Nephron (organoid): ENCODE measurements around the gene ITGB6.

Source experiments
- H3K27ac Mint-ChIP-seq, 3 experiments: 2 replicates each; pipeline ENCODE4 v1.8.0; 2020; ENCODE audit warnings: mixed read lengths in 3 of 3, mild to moderate bottlenecking in 2 of 3, moderate library complexity in 1 of 3
- H3K27me3 Mint-ChIP-seq: 2 replicates; pipeline ENCODE4 v1.8.0; 2021; ENCODE audit warnings: low read depth, mild to moderate bottlenecking, moderate library complexity, mixed read lengths
- H3K36me3 Mint-ChIP-seq: 2 replicates; pipeline ENCODE4 v1.8.0; 2020; ENCODE audit warnings: low read depth, mixed read lengths
- H3K4me1 Mint-ChIP-seq: 2 replicates; pipeline ENCODE4 v1.8.0; 2020; ENCODE audit warnings: mixed read lengths
- H3K4me3 Mint-ChIP-seq, 3 experiments: 2 replicates each; pipeline ENCODE4 v1.8.0; 2020; ENCODE audit warnings: mild to moderate bottlenecking in 3 of 3, mixed read lengths in 3 of 3, moderate library complexity in 2 of 3
- H3K9me3 Mint-ChIP-seq: 2 replicates; pipeline ENCODE4 v1.8.0; 2020; ENCODE audit warnings: mixed read lengths
- CTCF ChIP-seq, 3 experiments: fragments of 200-600 bp; sonication (generic); IDR thresholded peaks; one replicate each; pipeline ENCODE4 v1.5.0; 2021; ENCODE audit warnings: antibody characterized with exemption in 3 of 3; ENCODE audit not compliant: unreplicated experiment in 3 of 3

Gene ITGB6

DNA sequence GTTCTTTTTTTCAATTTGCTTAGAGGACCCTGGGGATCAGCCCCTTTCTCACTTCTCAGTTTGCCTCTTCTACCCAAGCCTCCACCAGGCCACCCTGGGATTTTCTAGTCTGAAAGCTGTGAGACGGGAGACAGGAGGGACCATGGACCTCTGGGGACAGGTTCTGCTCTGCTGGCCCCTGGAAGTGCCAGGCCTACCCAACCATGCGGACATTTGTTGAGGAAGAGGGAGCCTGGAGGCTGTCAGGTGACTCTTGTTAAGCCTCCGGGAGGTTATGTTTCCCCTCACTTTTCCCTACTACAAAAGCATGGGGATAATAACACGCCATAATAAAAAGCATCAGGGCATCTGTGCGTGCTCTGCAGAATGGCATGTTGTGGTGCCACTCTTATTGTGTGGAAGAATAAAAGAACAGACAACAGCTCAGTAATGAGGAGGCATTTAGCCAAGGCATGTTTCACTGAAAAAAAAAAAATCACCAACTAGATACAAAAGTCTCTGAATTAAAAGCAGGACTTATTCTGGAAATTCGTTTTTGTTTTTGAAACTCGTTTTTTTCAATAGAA is 89.3 kb downstream of the ITGB6 start:
- no peak for TF ChIP-seq CTCF (IDR thresholded peaks at IDR 0.05; ENCODE audit: unreplicated experiment in 3 of 3)
- no peak overlapping the region for H3K27ac Mint-ChIP-seq
- H3K36me3 Mint-ChIP-seq: peaks cover 9% of the 10 kb centered on the region
- H3K4me1 Mint-ChIP-seq: peaks cover 7% of the 10 kb centered on the region
- H3K9me3 Mint-ChIP-seq: peaks cover 8% of the 10 kb centered on the region
- H3K4me3 Mint-ChIP-seq: no peak overlapping the region
- H3K27me3 Mint-ChIP-seq: no peaks in the 10 kb centered on the region

DNA sequence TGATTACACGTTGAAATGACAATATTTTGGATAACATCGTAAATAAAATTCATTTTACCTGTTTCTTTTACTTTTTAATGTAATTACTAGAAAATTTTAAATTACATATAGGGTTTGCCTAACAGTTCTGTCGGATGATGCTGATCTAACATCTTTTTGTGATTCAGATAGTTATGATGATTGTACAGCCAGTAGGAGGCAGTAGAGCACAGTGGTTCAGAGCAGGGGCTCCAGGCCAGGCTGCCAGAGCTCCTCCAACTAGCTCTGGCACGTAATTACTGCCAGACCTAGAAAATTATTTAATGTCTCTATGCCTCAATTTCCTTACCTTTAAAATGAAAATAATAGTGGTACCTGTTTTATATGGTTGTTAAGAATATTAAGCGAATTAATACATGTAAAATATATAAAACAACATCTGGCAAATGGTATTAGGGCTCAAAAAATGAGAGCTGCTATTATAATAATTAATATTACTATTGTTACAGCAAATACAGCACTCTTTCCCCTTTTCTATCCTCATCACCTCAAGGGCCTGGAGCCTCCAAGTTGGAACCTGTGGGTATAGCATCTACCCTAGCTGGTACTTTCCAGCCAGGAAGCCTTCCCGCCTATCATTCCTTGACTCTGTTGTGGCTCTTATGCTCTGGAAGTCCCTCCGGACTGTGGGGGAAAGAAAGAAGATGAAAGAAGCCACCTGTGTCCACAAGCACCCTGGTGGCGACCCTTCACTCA is 90.0 kb downstream of the ITGB6 start:
- no peak overlapping the region for H3K4me3 Mint-ChIP-seq
- H3K36me3 Mint-ChIP-seq: peaks cover 5% of the 10 kb centered on the region
- peak; percentile 81 to 89 (median 83) for TF ChIP-seq CTCF (IDR thresholded peaks at IDR 0.05; ENCODE audit: unreplicated experiment in 3 of 3)
- H3K4me1 Mint-ChIP-seq: peaks cover 7% of the 10 kb centered on the region
- H3K27ac Mint-ChIP-seq: no peak overlapping the region
- H3K27me3 Mint-ChIP-seq: no peaks in the 10 kb centered on the region
- peaks cover 3% of the 10 kb centered on the region for H3K9me3 Mint-ChIP-seq

GRCh38 chr2:160109243-160109642 is 90.8 kb downstream of the ITGB6 start:
- Mint-ChIP-seq H3K27me3 (no peaks in the 10 kb centered on the region), H3K9me3 (peaks cover 2% of the 10 kb centered on the region), H3K36me3 (peaks cover 3% of the 10 kb centered on the region), H3K27ac (no peak overlapping the region), H3K4me3 (no peak overlapping the region), H3K4me1 (peaks cover 7% of the 10 kb centered on the region)
- TF ChIP-seq CTCF (IDR thresholded peaks at IDR 0.05; ENCODE audit: unreplicated experiment in 3 of 3): no peak

DNA sequence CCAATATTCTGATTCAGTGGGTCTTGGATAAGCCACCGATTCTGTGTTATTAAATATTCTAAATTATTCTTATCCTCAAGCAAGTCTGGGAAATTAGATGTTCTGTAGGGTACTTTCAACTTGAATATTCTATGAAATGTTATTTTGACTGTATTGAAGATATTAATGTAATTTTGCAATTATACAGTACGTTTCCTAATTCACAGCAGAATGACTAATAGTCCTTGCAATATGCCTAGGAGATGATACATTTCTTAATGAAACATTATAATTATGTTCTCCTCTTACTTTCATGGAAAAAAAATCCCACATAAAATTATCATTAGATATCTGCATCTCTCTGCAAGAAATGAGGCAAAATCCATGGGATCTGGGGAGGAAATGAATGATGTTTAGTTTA is 91.4 kb downstream of the ITGB6 start:
- no peak overlapping the region for H3K4me3 Mint-ChIP-seq
- no peak overlapping the region for H3K27ac Mint-ChIP-seq
- TF ChIP-seq CTCF (IDR thresholded peaks at IDR 0.05; ENCODE audit: unreplicated experiment in 3 of 3): no peak
- no peaks in the 10 kb centered on the region for H3K27me3 Mint-ChIP-seq
- H3K36me3 Mint-ChIP-seq: no peaks in the 10 kb centered on the region
- peaks cover 3% of the 10 kb centered on the region for H3K4me1 Mint-ChIP-seq
- H3K9me3 Mint-ChIP-seq: no peaks in the 10 kb centered on the region

DNA sequence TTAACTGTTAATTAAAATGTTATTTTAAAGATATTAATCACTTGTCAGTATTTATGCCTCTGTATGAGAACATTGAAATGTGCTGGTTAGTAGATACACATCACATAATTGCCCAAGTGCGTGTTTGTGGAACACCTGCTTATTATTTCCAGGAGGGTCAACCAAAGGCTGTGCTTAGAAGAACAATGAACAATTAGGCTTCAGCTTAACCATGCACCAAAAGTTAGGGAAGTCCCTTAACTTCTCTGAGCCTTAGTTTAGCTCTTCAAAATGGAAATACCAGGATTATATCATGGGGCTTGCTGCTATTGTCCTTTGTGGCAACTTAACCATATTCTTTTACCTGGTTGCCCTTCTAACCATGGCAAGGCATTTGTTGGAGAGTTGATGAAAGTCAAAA is 94.7 kb downstream of the ITGB6 start:
- Mint-ChIP-seq H3K36me3 (no peaks in the 10 kb centered on the region), H3K4me3 (no peak overlapping the region), H3K4me1 (no peaks in the 10 kb centered on the region), H3K27ac (no peak overlapping the region), H3K9me3 (no peaks in the 10 kb centered on the region), H3K27me3 (no peaks in the 10 kb centered on the region)
- no peak for TF ChIP-seq CTCF (IDR thresholded peaks at IDR 0.05; ENCODE audit: unreplicated experiment in 3 of 3)

DNA sequence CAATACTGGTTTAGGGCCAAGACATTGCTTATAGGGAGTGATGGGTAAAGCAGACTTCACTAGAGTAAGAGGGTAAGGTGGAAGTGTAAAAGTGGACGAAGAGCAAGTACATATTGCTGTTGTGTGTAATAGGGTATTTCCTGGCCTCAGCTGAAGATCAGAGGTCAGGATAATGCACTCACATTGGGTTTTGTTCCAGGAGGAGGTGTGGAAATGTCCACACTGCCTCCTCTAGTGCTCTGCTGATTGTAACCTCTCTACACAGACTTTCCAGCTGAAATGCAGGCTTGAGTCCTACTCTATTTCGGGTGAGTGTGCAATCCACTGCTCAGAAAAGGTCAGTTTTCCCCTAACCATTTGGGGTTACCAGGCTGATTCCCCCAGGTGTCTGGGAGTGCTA is 96.0 kb downstream of the ITGB6 start:
- Mint-ChIP-seq H3K27ac (no peak overlapping the region), H3K4me3 (no peak overlapping the region), H3K9me3 (no peaks in the 10 kb centered on the region), H3K4me1 (no peaks in the 10 kb centered on the region), H3K27me3 (no peaks in the 10 kb centered on the region), H3K36me3 (no peaks in the 10 kb centered on the region)
- TF ChIP-seq CTCF (IDR thresholded peaks at IDR 0.05; ENCODE audit: unreplicated experiment in 3 of 3): no peak
